ENCODE results near the gene NT5E. TPM values are rescaled to one million over a fixed set of nuclear protein-coding genes. Genes with fewer than 3 reads are reported as not detected.
"Not testable (repeated sequence)": the region's sequence is repeated elsewhere in the genome, so short reads cannot be mapped to it uniquely, and the experiment has no call there.

The NT5E gene
- total RNA-seq, 2 experiments from 2014 or later = 5.2 to 6.7 TPM

DNA sequence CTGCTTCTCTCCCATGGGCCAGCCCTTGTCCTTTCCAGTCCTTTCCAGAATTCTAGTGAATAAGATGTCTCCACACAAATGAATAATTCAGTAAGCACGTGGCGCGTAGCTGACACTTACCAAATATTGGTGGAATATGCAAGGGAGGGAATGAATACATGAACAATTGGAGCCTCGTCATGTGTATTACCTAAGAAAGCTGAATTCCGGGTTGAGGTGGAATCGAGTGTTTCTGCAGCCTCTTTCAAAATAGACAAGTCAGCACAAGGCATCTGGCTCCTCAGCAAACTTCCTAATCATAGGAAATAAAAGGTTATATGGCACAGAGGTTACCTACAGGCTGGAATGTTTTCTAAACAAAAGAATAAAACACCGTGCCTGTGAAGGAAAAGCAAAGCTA lies 47.0 kb upstream of the NT5E start:
- Mint-ChIP-seq H3K9me3 (no peaks in the 10 kb centered on the region), H3K27me3 (no peaks in the 10 kb centered on the region), H3K27ac (peak overlapping the region; percentile 39), H3K4me1 (ENCODE audit: low read depth) (peaks cover 60% of the 10 kb centered on the region), H3K36me3 (ENCODE audit: low read depth) (no peaks in the 10 kb centered on the region), H3K4me3 (no peak overlapping the region)
- no peak for DNase-seq
- no peak for ATAC-seq
- TF ChIP-seq, protein P1, sequence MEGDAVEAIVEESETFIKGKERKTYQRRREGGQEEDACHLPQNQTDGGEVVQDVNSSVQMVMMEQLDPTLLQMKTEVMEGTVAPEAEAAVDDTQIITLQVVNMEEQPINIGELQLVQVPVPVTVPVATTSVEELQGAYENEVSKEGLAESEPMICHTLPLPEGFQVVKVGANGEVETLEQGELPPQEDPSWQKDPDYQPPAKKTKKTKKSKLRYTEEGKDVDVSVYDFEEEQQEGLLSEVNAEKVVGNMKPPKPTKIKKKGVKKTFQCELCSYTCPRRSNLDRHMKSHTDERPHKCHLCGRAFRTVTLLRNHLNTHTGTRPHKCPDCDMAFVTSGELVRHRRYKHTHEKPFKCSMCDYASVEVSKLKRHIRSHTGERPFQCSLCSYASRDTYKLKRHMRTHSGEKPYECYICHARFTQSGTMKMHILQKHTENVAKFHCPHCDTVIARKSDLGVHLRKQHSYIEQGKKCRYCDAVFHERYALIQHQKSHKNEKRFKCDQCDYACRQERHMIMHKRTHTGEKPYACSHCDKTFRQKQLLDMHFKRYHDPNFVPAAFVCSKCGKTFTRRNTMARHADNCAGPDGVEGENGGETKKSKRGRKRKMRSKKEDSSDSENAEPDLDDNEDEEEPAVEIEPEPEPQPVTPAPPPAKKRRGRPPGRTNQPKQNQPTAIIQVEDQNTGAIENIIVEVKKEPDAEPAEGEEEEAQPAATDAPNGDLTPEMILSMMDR (IDR thresholded peaks at IDR 0.05) = no peak
- intact Hi-C loops (cut with micrococcal nuclease) = no loop called here
- ChIA-PET POLR2A (interaction anchor here (0.8 kb wide), 1 partner anchor 66 kb away, joined by 3 read pairs; no protein-coding TSS in a partner anchor), CTCF (interaction anchor here (1.0 to 5.6 kb wide), 5 partner anchors 15 to 80 kb away, joined by 3 to 31 read pairs (median 3); no protein-coding TSS in a partner anchor)

DNA sequence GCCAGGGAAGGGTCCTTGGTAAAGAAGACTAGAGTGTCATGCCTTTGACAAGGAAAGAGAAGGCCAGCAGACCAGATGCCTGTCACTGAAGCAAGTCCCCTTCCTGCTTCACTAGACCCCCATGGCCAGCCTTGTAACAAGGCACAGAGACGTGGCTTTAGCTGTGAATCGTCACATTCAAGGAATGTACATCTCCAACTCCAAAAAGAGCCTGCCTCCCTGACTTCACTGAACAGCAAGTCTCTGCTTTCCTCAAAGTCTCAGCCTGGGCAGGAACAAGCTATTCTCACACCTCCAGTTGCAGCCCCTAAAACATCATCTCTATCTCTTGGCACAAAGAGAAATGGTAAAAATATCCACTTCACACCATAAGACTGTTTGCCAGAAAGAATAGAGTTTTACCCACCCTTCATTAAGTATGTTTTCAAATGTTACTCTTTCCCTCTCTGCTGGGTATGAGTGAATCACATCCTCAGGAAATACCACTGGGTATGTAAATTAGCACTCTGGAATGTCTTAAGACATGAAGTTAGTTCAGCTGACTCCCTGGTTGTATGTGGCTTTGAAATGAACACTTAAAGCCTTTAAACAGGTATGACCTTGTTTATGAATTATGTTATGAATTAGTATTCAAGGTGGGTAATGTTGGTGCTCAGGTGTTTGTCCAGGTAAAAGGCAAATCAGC lies 46.4 kb upstream of the NT5E start:
- ChIA-PET POLR2A (interaction anchor here (0.5 to 0.8 kb wide), 2 partner anchors 66 to 71 kb away, joined by 3 read pairs; no protein-coding TSS in a partner anchor), CTCF (interaction anchor here (0.8 to 5.6 kb wide), 5 partner anchors 10 to 79 kb away, joined by 3 to 31 read pairs (median 3); no protein-coding TSS in a partner anchor)
- H3K4me3 Mint-ChIP-seq = no peak overlapping the region
- intact Hi-C loops (cut with micrococcal nuclease) = no loop called here
- peaks cover 60% of the 10 kb centered on the region for H3K4me1 Mint-ChIP-seq (ENCODE audit: low read depth)
- H3K27me3 Mint-ChIP-seq = no peaks in the 10 kb centered on the region
- no peaks in the 10 kb centered on the region for H3K9me3 Mint-ChIP-seq
- ATAC-seq = peak; percentile 11
- no peaks in the 10 kb centered on the region for H3K36me3 Mint-ChIP-seq (ENCODE audit: low read depth)
- TF ChIP-seq, protein P1 (IDR thresholded peaks at IDR 0.05) = no peak
- no peak for DNase-seq
- peak overlapping the region; percentile 39 for H3K27ac Mint-ChIP-seq

DNA sequence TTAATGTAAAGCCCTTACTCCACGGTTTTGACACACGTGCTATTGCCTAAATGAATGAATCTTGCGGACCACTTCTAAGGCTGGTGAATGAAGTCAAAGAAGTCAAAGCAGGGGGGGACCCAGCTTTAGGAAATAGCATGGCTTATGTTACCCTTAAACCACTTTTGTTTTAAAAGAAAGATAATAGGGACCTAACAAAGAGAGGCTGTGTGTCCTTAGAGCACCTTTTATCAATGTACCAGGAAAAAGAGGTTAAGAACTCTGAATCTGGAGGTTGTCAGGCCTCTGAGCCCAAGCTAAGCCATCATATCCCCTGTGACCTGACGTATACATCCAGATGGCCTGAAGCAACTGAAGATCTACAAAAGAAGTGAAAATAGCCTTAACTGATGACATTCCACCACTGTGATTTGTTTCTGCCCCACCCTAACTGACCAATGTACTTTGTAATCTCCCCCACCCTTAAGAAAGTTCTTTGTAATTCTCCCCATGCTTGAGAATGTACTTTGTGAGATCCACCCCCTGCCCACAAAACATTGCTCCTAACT lies 45.8 kb upstream of the NT5E start:
- intact Hi-C loops (cut with micrococcal nuclease); H3K36me3 Mint-ChIP-seq (ENCODE audit: low read depth); H3K27me3 Mint-ChIP-seq; ATAC-seq; DNase-seq; H3K4me3 Mint-ChIP-seq; H3K9me3 Mint-ChIP-seq: not testable (repeated sequence)
- ChIA-PET CTCF (interaction anchor here (0.8 to 5.6 kb wide), 4 partner anchors 9 to 79 kb away, joined by 3 to 31 read pairs (median 3); no protein-coding TSS in a partner anchor), POLR2A (interaction anchor here (0.5 kb wide), 1 partner anchor 71 kb away, joined by 3 read pairs; no protein-coding TSS in a partner anchor)
- H3K27ac Mint-ChIP-seq = peak overlapping the region; percentile 39
- peaks cover 60% of the 10 kb centered on the region for H3K4me1 Mint-ChIP-seq (ENCODE audit: low read depth)

DNA sequence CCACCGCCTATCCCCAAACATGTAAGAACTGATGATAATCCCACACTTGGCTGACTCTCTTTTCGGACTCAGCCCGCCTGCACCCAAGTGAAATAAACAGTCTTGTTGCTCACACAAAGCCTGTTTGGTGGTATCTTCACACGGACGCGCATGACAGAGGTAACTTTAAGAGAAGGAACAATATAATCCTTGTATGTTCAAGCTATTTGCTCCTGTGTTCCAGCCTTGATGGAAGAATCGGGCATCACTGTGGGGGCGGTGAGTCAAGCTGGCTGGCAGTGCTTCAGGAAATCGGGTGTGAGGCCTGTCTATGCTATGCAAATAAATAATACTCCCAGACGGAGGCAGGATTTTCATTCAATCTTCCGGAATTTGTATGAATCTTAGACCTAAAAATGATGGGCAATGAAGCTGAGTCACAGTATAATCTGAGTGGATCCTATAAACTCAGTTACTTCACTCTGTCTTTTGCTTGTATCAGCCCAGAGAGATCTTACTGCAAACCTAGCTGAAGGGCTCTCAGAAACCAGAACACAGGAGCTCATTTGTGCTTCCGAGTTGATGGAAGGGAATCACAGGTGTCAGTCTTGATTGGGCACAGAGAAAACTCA lies 45.2 kb upstream of the NT5E start:
- ATAC-seq (no peak), DNase-seq (no peak)
- intact Hi-C loops (cut with micrococcal nuclease) = no loop called here
- H3K27ac Mint-ChIP-seq = peak overlapping the region; percentile 4
- POLR2A ChIA-PET = no interaction called here
- TF ChIP-seq, protein P1 (IDR thresholded peaks at IDR 0.05) = no peak
- CTCF ChIA-PET = interaction anchor here (1.1 to 5.6 kb wide), 2 partner anchors 49 to 78 kb away, joined by 3 to 31 read pairs; no protein-coding TSS in a partner anchor
- H3K9me3 Mint-ChIP-seq = no peaks in the 10 kb centered on the region
- H3K4me3 Mint-ChIP-seq = no peak overlapping the region
- H3K4me1 Mint-ChIP-seq (ENCODE audit: low read depth) = peaks cover 60% of the 10 kb centered on the region
- no peaks in the 10 kb centered on the region for H3K36me3 Mint-ChIP-seq (ENCODE audit: low read depth)
- H3K27me3 Mint-ChIP-seq = no peaks in the 10 kb centered on the region

DNA sequence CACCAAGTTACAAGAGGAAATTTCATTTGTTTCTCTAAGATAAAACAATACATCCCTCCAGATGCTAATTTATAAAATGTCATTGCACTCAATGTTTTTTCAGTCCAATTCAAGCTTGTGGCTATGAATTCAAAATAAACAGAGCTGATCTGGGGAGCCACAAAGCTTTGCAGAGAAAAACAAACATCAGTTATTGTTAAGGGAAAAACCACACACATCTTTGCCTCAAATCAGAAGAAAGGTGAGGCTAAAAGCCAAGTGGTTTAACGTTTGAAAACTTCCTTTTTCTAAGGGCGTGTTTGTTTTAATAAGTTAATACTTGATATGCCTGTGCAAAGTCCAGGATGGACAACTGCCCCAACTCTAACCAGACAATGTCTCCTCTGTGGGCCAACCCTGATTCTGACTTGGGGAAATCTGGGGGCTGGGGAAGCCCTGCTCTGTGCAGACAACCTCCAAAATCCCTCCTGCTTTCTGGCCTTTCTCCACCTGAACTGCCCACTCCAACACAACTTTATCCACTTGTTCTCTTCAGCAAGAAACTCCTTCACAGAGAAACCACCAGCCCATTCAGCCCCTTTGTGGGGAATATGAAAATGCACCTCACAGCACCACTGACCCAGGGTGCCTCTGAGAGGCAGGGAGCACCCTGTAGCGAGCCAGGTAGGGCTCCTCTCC lies 44.6 kb upstream of the NT5E start:
- Mint-ChIP-seq H3K36me3 (ENCODE audit: low read depth) (no peaks in the 10 kb centered on the region), H3K27me3 (no peaks in the 10 kb centered on the region), H3K4me1 (ENCODE audit: low read depth) (peaks cover 58% of the 10 kb centered on the region), H3K27ac (no peak overlapping the region), H3K9me3 (no peaks in the 10 kb centered on the region), H3K4me3 (no peak overlapping the region)
- intact Hi-C loops (cut with micrococcal nuclease) = no loop called here
- POLR2A ChIA-PET = no interaction called here
- CTCF ChIA-PET = interaction anchor here (1.1 to 5.6 kb wide), 2 partner anchors 50 to 78 kb away, joined by 3 to 31 read pairs; no protein-coding TSS in a partner anchor
- TF ChIP-seq, protein P1 (IDR thresholded peaks at IDR 0.05) = no peak
- DNase-seq (no peak), ATAC-seq (no peak)

All from activated CD8-positive, alpha-beta T cell treated with anti-CD3 and anti-CD28 coated beads for 36 hours (primary cell).